HG02938 (cell line): Measurements from ENCODE around the gene RPUSD3.

Experiments
- ATAC-seq: cut with Tn5 transposase; IDR thresholded peaks from one replicate; pipeline ENCODE4 v1.9.1; 2021; ENCODE audit warnings: mild to moderate bottlenecking, moderate library complexity; ENCODE audit not compliant: unreplicated experiment

Gene RPUSD3

GRCh38 chr3:9834520-9835380 lies 9.1 kb downstream of the RPUSD3 start:
- ATAC-seq = no peak

GRCh38 chr3:9833078-9833477 lies 10.7 kb downstream of the RPUSD3 start:
- no peak for ATAC-seq

- ATAC-seq = no peak
Observed at GRCh38 chr3:9831253-9831652, 12.6 kb downstream of the RPUSD3 start.

- ATAC-seq = no peak
Observed at GRCh38 chr3:9828801-9829755, 14.7 kb downstream of the RPUSD3 start.

- no peak for ATAC-seq
Observed at GRCh38 chr3:9826815-9827573, 16.8 kb downstream of the RPUSD3 start.

GRCh38 chr3:9825451-9826040 lies 18.3 kb downstream of the RPUSD3 start:
- no peak for ATAC-seq

- ATAC-seq = no peak
Observed at GRCh38 chr3:9820946-9821345, 22.9 kb downstream of the RPUSD3 start.

GRCh38 chr3:9820543-9820942 lies 23.3 kb downstream of the RPUSD3 start:
- ATAC-seq = no peak

- ATAC-seq = no peak
Observed at GRCh38 chr3:9818666-9819335, 25.0 kb downstream of the RPUSD3 start.

GRCh38 chr3:9817436-9817835 lies 26.4 kb downstream of the RPUSD3 start:
- no peak for ATAC-seq

GRCh38 chr3:9815986-9816385 lies 27.8 kb downstream of the RPUSD3 start:
- no peak for ATAC-seq

- ATAC-seq = no peak
Observed at GRCh38 chr3:9812870-9813483, 30.8 kb downstream of the RPUSD3 start.

- no peak for ATAC-seq
Observed at GRCh38 chr3:9810846-9811245, 33.0 kb downstream of the RPUSD3 start.

GRCh38 chr3:9810433-9810770 lies 33.4 kb downstream of the RPUSD3 start:
- ATAC-seq = no peak

GRCh38 chr3:9809615-9810432 lies 34.0 kb downstream of the RPUSD3 start, which contains the start of gene TTLL3:
Gene TTLL3 (plus strand): TSS chr3:9810262. CDS start chr3:9810662, 400 bp downstream.
- ATAC-seq = no peak

GRCh38 chr3:9809239-9809614 lies 34.6 kb downstream of the RPUSD3 start:
- ATAC-seq = no peak

GRCh38 chr3:9808345-9809037 lies 35.3 kb downstream of the RPUSD3 start:
- peak; percentile 47 for ATAC-seq

- ATAC-seq = no peak
Observed at GRCh38 chr3:9807981-9808344, 35.8 kb downstream of the RPUSD3 start.
